ENCODE results near the gene MTMR12.
"Not testable (repeated sequence)": the region's sequence is repeated elsewhere in the genome, so short reads cannot be mapped to it uniquely, and the experiment has no call there.

MTMR12 gene

GRCh38 chr5:32331935-32332274, 19.2 kb upstream of the MTMR12 start:
- Mint-ChIP-seq H3K27me3 (no peaks in the 10 kb centered on the region), H3K27ac (no peak overlapping the region), H3K36me3 (ENCODE audit: low read depth) (no peaks in the 10 kb centered on the region), H3K4me1 (ENCODE audit: low read depth) (peaks cover 2% of the 10 kb centered on the region), H3K4me3 (no peak overlapping the region), H3K9me3 (no peaks in the 10 kb centered on the region)
- no peak for DNase-seq

GRCh38 chr5:32331217-32331934, 18.6 kb upstream of the MTMR12 start:
- no peak overlapping the region for H3K4me3 Mint-ChIP-seq
- no peak for DNase-seq
- H3K9me3 Mint-ChIP-seq, result no peaks in the 10 kb centered on the region
- no peaks in the 10 kb centered on the region for H3K27me3 Mint-ChIP-seq
- peaks cover 2% of the 10 kb centered on the region for H3K4me1 Mint-ChIP-seq (ENCODE audit: low read depth)
- no peaks in the 10 kb centered on the region for H3K36me3 Mint-ChIP-seq (ENCODE audit: low read depth)
- no peak overlapping the region for H3K27ac Mint-ChIP-seq

GRCh38 chr5:32330126-32330971, 17.6 kb upstream of the MTMR12 start:
- H3K9me3 Mint-ChIP-seq, result no peaks in the 10 kb centered on the region
- H3K27ac Mint-ChIP-seq, result no peak overlapping the region
- H3K36me3 Mint-ChIP-seq (ENCODE audit: low read depth), result no peaks in the 10 kb centered on the region
- H3K27me3 Mint-ChIP-seq, result no peaks in the 10 kb centered on the region
- no peak for DNase-seq
- no peak overlapping the region for H3K4me3 Mint-ChIP-seq
- H3K4me1 Mint-ChIP-seq (ENCODE audit: low read depth), result peaks cover 2% of the 10 kb centered on the region

GRCh38 chr5:32329395-32329834, 16.7 kb upstream of the MTMR12 start:
- no peaks in the 10 kb centered on the region for H3K27me3 Mint-ChIP-seq
- H3K27ac Mint-ChIP-seq, result no peak overlapping the region
- H3K9me3 Mint-ChIP-seq, result no peaks in the 10 kb centered on the region
- DNase-seq, result peak; percentile 66
- H3K36me3 Mint-ChIP-seq (ENCODE audit: low read depth), result no peaks in the 10 kb centered on the region
- H3K4me3 Mint-ChIP-seq, result no peak overlapping the region
- H3K4me1 Mint-ChIP-seq (ENCODE audit: low read depth), result peaks cover 2% of the 10 kb centered on the region

- Mint-ChIP-seq H3K9me3 (peaks cover 7% of the 10 kb centered on the region), H3K36me3 (ENCODE audit: low read depth) (peaks cover 4% of the 10 kb centered on the region), H3K27ac (no peak overlapping the region)
Observed at GRCh38 chr5:32326216-32326772, 13.6 kb upstream of the MTMR12 start.

GRCh38 chr5:32325616-32326015, 12.9 kb upstream of the MTMR12 start:
- H3K4me1 Mint-ChIP-seq (ENCODE audit: low read depth), result peaks cover 2% of the 10 kb centered on the region
- no peaks in the 10 kb centered on the region for H3K27me3 Mint-ChIP-seq
- no peak overlapping the region for H3K4me3 Mint-ChIP-seq
- DNase-seq, result no peak
- peaks cover 7% of the 10 kb centered on the region for H3K9me3 Mint-ChIP-seq
- peaks cover 4% of the 10 kb centered on the region for H3K36me3 Mint-ChIP-seq (ENCODE audit: low read depth)
- H3K27ac Mint-ChIP-seq, result no peak overlapping the region

More at GRCh38 chr5:32326216-32326772, 13.6 kb upstream of the MTMR12 start:
- Mint-ChIP-seq H3K4me1 (ENCODE audit: low read depth) (peaks cover 2% of the 10 kb centered on the region), H3K27me3 (no peaks in the 10 kb centered on the region), H3K4me3 (no peak overlapping the region)
- no peak for DNase-seq

- Mint-ChIP-seq H3K36me3 (ENCODE audit: low read depth) (peaks cover 4% of the 10 kb centered on the region), H3K4me3 (no peak overlapping the region), H3K9me3 (peaks cover 7% of the 10 kb centered on the region), H3K4me1 (ENCODE audit: low read depth) (peaks cover 2% of the 10 kb centered on the region), H3K27ac (no peak overlapping the region), H3K27me3 (no peaks in the 10 kb centered on the region)
- no peak for DNase-seq
Observed at GRCh38 chr5:32325062-32325461, 12.3 kb upstream of the MTMR12 start.

- H3K27ac Mint-ChIP-seq, result no peak overlapping the region
- DNase-seq, result no peak
- H3K4me1 Mint-ChIP-seq (ENCODE audit: low read depth), result no peaks in the 10 kb centered on the region
- peaks cover 7% of the 10 kb centered on the region for H3K9me3 Mint-ChIP-seq
- H3K36me3 Mint-ChIP-seq (ENCODE audit: low read depth), result peaks cover 4% of the 10 kb centered on the region
- H3K27me3 Mint-ChIP-seq, result no peaks in the 10 kb centered on the region
- no peak overlapping the region for H3K4me3 Mint-ChIP-seq
Observed at GRCh38 chr5:32323741-32324140, 11.0 kb upstream of the MTMR12 start.

- peaks cover 4% of the 10 kb centered on the region for H3K36me3 Mint-ChIP-seq (ENCODE audit: low read depth)
- peaks cover 7% of the 10 kb centered on the region for H3K9me3 Mint-ChIP-seq
- no peaks in the 10 kb centered on the region for H3K4me1 Mint-ChIP-seq (ENCODE audit: low read depth)
- no peak for DNase-seq
- H3K27ac Mint-ChIP-seq, result no peak overlapping the region
- no peak overlapping the region for H3K4me3 Mint-ChIP-seq
- H3K27me3 Mint-ChIP-seq, result no peaks in the 10 kb centered on the region
Observed at GRCh38 chr5:32322882-32323281, 10.1 kb upstream of the MTMR12 start.

- not testable (repeated sequence) for H3K36me3 Mint-ChIP-seq (ENCODE audit: low read depth); H3K4me1 Mint-ChIP-seq (ENCODE audit: low read depth); H3K9me3 Mint-ChIP-seq; DNase-seq; H3K4me3 Mint-ChIP-seq; H3K27ac Mint-ChIP-seq; H3K27me3 Mint-ChIP-seq
Observed at GRCh38 chr5:32321787-32322186, 9.0 kb upstream of the MTMR12 start.

- Mint-ChIP-seq H3K27me3 (no peaks in the 10 kb centered on the region), H3K4me3 (no peak overlapping the region), H3K9me3 (peaks cover 7% of the 10 kb centered on the region), H3K4me1 (ENCODE audit: low read depth) (no peaks in the 10 kb centered on the region), H3K27ac (no peak overlapping the region), H3K36me3 (ENCODE audit: low read depth) (peaks cover 4% of the 10 kb centered on the region)
- DNase-seq, result no peak
Observed at GRCh38 chr5:32320576-32320975, 7.8 kb upstream of the MTMR12 start.

GRCh38 chr5:32319926-32320543, 7.3 kb upstream of the MTMR12 start:
- Mint-ChIP-seq H3K27ac (no peak overlapping the region), H3K4me3 (no peak overlapping the region)

GRCh38 chr5:32319392-32319791, 6.7 kb upstream of the MTMR12 start:
- Mint-ChIP-seq H3K27me3 (no peaks in the 10 kb centered on the region), H3K9me3 (peaks cover 7% of the 10 kb centered on the region), H3K36me3 (ENCODE audit: low read depth) (peaks cover 4% of the 10 kb centered on the region), H3K4me1 (ENCODE audit: low read depth) (no peaks in the 10 kb centered on the region), H3K4me3 (no peak overlapping the region), H3K27ac (no peak overlapping the region)
- DNase-seq, result no peak

More at GRCh38 chr5:32319926-32320543, 7.3 kb upstream of the MTMR12 start:
- DNase-seq, result no peak
- Mint-ChIP-seq H3K9me3 (peaks cover 7% of the 10 kb centered on the region), H3K4me1 (ENCODE audit: low read depth) (no peaks in the 10 kb centered on the region), H3K27me3 (no peaks in the 10 kb centered on the region), H3K36me3 (ENCODE audit: low read depth) (peaks cover 4% of the 10 kb centered on the region)

GRCh38 chr5:32317041-32317440, 4.3 kb upstream of the MTMR12 start:
- DNase-seq, result no peak
- Mint-ChIP-seq H3K4me3 (no peak overlapping the region), H3K9me3 (peaks cover 5% of the 10 kb centered on the region), H3K36me3 (ENCODE audit: low read depth) (peaks cover 8% of the 10 kb centered on the region), H3K27me3 (no peaks in the 10 kb centered on the region), H3K27ac (no peak overlapping the region), H3K4me1 (ENCODE audit: low read depth) (no peaks in the 10 kb centered on the region)
